Hair follicular keratinocyte (primary cell): ENCODE data around the gene SLC16A10. TPM values are rescaled to one million over a fixed set of nuclear protein-coding genes. Genes with fewer than 3 reads are reported as not detected.

Experiments used
- total RNA-seq: library from RNA; depleted of rRNA; stranded (reverse); fragments of >200 nt; gene quantifications from 2 replicates; pipeline ENCODE4 v1.2.3, GENCODE V29; 2015

Gene SLC16A10, protein sequence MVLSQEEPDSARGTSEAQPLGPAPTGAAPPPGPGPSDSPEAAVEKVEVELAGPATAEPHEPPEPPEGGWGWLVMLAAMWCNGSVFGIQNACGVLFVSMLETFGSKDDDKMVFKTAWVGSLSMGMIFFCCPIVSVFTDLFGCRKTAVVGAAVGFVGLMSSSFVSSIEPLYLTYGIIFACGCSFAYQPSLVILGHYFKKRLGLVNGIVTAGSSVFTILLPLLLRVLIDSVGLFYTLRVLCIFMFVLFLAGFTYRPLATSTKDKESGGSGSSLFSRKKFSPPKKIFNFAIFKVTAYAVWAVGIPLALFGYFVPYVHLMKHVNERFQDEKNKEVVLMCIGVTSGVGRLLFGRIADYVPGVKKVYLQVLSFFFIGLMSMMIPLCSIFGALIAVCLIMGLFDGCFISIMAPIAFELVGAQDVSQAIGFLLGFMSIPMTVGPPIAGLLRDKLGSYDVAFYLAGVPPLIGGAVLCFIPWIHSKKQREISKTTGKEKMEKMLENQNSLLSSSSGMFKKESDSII
- total RNA-seq, result not detected in 2 replicates

GRCh38 chr6:111087106-111087835, at the start of gene SLC16A10:
SLC16A10 (plus strand) TSS chr6:111087503; CDS start chr6:111087753, 250 bp downstream.

Other genes with a start within 250 kb of the SLC16A10 start
- 66.7 and 93.4 TPM in 2 replicates for gene AMD1, start 212.7 kb upstream of the SLC16A10 start, total RNA-seq
- 41.4 and 60.2 TPM in 2 replicates for gene GTF3C6, start 128.8 kb upstream of the SLC16A10 start, total RNA-seq
- 31.5 and 42.0 TPM in 2 replicates for gene RPF2, start 105.5 kb upstream of the SLC16A10 start, total RNA-seq